Activated effector memory CD4-positive, alpha-beta T cell treated with Interleukin-2 at 50 U/mL for 16 hours (primary cell): ENCODE measurements around the gene REV3L.
"Not testable (repeated sequence)": the region's sequence is repeated elsewhere in the genome, so short reads cannot be mapped to it uniquely, and the experiment has no call there.

Experiments
- DNase-seq: peaks from one replicate; pipeline ENCODE4 v3.0.0-alpha.2; 2020

REV3L gene

DNA sequence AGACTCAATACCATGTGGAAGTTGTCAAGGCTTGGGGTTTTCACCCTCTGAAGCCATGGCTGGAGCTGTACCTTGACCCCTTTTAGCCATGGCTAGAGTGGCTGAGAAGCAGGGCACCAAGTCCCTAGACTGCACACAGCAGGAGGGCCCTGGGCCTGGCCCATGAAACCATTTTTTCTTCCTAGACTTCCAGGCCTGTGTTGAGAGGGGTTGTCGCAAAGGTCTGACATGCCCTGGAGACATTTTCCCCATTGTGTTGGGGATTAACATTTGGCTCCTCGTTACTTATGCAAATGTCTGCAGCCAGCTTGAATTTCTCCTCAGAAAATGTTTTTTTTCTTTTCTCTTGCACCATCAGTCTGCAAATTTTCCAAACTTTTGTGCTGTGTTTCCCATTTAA is 199.3 kb downstream of the REV3L start:
- no peak for DNase-seq

DNA sequence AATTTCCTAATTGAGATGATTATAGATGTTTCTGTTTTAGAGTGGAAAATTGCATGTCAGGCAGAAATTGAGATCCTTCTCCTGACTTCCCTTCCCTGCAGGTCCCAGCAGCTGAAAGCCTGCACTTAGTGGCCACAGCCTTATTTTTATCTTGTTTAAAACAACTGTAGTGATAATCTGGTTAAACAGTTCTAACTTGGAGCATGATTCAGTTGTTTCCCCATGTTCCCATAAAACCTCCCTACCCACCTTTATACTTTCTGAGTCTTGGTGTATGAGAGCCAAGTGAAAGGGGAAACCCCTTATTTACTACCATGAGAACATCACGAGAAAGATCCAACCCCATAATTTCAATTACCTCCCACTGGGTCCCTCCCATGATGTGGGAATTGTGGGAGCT is 200.5 kb downstream of the REV3L start:
- no peak for DNase-seq

DNA sequence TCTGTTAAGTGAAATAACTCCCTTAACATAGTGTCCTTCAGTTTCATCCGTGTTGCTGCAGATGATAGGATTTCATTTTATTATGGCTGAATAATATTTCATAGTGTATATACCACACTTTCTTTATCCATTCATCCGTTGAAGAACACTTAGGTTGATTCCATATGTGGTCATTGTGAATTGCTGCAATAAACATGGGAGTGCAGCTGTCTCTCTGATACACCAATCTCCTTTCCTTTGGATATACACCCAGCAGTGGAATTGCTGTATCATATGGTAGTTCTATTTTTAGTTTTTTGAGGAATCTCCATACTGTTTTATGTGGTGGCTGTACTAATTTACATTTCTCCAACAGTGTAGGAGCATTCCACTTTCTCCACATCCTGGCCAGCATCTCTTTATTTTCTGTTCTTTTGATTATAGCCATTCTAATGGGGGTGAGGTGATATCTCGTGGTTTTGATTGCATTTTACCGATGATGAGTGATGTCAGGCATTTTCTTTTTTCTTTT is 202.5 kb downstream of the REV3L start:
- DNase-seq, result no peak

DNA sequence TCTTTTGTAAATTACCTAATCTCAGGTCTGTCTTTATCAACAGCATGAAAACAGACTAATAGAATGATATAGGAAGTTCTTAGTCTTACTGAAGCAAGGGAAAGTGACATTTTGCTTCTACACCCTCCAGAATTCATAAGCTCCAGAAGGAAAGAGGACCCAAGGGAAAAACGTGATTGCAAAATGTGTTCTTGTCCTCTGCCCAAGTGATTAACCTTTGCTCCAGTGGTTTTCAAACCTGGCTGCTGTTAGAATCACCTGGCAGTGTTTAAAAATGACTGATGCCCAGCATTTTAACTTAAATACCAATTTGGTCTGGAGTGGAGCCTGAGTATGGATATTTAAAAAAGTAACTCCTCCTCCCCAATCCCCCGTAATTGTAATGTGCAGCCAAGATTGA is 204.3 kb downstream of the REV3L start:
- no peak for DNase-seq

DNA sequence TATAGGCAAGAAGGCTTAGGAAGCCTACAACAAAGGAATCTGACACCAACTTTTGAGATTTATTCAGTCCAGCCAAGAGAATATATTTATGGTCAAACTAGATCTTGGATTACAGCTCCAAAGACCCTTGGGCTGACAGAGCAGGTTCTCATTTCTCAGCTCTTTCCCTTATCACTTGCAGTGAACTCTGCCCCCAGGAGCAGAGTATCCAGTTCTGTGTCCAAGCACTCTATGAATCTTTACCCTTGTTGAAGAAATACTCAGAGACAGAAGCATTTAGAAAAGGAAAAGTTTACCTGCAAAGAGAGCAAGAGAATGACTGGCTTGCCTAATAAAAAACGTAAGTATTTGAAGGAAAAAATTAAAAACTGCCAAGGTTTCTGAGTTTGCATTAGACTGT is 205.2 kb downstream of the REV3L start:
- no peak for DNase-seq

DNA sequence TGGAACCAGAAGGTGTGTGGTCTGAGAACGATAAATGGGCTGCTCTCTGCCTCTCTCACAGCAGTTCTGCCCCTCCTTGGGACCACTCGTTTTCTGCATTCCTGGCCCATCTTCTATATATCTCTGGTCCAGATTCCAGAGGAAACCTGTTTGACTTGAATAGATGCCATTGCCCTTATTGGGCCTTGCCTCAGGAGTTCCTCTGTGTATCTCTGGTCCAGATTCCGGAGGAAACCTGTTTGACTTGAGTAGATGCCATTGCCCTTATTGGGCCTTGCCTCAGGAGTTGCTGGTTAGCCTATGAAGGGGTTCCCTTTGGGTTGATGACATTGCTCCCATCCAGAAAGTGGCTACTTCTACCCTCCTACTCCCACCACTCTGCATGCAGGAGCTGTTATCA is 206.3 kb downstream of the REV3L start:
- DNase-seq, result no peak

DNA sequence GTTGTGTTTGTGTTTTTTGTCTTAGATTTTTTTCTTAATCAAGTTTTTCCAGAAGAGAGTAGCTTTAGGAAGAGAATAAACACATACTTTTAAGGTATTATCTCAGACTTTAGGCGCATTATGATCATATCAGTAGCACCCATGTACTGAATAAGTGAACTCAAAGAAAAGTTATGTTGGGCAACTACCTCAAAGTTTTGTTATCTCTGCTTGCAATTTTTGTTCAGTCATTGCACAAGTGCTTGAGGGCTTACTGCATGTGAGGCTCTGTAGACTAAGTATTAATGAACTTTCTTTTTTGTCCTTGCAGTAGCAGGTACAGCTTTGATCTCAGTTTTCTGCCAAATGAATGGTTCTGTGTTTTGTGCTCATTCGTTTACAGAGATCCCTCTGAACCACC is 206.7 kb downstream of the REV3L start:
- no peak for DNase-seq

DNA sequence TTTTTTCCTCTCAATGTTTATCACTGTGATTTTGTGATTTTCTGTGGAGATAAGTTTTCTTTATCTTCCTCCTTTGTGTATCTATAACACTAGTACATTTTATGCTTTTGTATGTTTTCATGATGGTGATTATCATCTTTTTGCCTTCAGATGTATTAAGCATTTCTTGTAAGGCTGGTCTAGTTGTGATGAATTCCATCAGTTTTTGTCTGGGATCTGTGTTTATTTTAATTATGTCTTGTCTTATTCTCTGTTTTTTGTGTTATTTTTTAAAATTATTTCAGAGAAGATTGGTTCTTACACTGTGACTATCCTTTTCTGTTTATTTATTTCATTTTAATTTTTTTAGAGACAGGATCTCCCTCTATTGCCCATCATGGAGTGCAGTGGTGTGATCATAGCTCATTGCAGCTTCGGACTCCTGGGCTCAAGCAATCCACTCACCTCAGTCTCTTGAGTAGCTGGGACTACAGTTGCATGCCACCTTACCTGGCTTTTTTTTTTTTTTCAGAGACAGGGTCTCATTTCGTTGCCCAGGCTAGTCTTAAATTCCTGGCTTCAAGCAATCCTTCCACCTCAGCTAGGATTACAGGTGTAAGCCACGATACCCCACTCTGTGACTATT is 208.3 kb downstream of the REV3L start:
- DNase-seq, result no peak

DNA sequence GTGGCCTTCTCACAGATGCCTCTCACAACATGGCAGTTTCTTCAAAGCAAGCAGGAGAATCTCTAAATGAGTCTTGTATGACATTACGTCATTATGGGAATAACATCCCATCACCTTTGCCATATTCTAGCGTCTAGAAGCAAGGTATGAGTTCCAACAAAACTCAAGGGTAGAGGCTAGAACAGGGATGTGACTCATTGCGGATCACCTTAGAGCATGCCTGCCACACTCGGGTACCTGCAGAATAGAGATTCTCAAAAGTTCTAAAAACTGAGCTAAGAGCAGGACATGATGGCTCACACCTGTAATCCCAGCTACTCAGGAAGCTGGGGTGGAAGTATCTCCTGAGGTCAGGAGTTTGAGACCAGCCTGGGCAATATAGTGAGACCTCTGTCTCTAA is 212.9 kb downstream of the REV3L start:
- DNase-seq, result no peak

DNA sequence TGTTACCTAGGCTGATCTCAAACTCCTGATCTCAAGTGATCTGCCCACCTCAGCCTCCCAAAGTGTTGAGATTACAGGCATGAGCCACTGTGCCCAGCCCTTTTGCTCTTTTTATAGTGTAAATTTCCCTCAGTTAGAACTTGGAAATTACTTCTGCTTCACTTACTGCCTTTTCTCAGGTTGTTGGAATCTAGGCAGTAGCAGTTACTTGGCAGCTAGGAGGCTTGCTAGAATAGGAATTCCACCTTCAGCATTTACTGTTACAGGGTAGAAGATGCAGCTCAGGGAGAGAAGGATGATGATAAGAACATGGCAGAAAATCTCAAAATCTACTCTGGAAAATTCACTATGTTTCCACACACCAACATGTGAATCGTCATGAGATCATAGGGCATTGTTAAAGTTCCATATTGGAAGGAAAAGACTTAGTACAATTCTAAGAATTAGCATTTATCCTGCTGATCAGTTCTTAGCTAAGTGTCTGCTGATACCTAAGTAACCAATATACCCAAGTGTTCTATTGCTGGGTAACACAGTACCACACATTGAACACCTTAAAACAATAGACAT is 213.5 kb downstream of the REV3L start:
- DNase-seq, result no peak

DNA sequence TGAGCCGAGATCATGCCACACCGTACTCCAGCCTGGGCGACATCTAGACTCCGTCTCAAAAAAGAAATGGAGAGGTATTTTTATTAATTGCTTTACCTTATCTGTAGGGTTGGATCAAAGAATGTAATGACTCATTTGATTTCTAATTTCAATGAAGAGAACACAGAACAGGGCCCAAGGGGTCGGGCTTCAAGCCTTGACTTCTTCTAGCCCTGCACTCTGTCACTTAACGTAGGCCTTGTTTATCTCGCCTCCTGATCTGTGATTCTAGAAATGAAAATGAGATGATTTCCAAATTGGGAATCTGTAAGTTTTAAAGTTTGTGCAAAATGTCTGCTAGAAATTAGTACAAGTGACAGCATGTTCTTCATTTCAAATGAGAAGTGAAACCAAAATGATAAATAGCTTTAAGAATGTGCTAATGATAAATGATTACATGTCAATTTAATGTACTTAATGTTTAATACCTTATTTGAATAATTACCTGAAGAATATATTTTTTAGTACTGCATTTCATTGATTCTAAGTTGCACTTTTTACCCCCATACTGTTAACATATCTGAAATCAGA is 215.2 kb downstream of the REV3L start:
- DNase-seq, result no peak

DNA sequence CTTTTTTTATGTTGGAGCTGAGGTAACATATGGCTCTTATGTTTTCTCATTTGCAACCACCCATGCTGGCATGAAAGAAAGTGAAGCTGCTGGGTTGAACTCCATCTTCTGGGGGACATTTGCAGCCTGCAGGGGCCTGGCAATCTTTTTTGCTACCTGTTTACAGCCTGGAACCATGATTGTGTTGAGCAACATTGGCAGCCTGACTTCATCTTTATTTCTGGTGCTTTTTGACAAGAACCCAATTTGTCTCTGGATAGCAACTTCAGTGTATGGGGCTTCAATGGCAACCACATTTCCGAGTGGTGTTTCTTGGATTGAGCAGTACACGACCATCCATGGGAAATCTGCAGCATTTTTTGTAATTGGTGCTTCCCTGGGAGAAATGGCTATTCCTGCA is 216.7 kb downstream of the REV3L start:
- DNase-seq, result no peak

DNA sequence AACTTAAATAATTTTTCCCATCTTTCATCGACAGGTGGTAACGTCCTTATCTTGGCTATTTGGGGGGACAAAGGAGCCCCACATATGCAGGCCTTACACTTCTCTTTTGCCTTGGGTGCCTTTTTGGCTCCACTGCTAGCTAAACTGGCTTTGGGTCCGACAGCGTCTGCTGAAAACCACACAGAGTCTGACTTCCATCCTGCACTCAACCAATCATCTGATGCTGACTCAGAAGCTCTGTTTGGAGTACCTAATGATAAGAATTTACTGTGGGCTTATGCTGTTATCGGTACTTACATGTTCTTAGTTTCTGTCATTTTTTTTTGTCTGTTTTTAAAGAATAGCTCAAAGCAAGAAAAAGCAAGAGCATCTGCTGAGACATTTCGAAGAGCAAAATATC is 217.2 kb downstream of the REV3L start:
- DNase-seq, result no peak

DNA sequence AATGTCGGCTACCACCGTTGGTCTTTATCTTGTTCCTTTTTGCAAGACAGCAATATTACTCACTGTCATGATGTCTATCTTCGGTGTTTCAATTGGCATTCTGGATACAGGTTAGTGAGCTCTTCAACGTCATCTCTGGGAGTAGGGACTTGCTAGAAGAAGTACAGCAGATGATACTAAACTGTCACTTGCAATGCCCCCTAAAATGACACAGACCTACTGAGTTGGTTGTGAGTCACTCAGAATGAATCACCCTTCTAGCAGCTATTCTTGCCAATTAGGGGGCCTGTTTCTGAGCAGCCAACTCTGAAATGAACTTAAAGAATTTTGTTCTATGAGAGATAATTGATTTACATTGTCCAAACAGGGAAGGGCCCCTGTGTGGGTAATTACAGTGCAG is 219.2 kb downstream of the REV3L start:
- DNase-seq, result no peak

DNA sequence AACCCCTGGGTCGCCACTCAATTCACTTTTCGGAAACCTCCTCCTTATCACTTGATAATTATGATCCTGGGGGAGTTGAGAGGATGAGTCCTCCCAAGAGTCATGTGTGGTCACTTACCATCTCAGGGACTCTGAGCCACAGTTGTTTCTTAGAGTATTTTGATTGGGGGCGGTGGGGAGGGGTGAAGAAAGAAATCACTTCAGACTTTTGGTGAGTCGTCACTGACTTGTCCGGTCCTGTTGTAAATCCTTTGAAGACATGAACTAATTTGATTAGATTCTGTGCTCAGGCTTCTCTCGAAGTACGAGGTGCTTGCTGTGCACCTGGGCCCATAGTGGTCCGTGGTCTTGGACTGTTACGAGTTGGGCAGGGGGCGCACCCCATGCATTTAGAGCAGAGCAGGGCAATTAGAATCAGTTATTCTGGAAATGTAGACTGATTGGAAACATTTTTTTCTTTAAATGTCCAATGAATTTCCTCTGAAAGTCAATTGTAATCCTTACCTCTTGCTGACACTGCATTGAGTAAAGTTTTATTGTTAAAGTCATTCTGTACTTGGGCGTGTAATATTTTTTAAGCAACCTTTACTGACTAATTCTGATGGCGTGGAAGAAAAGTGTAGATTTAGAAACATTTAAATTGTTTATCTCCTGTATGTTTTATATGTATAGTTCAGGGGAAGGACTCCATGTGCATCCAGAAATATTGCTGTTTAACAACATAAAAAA is 222.3 kb downstream of the REV3L start:
- DNase-seq, result no peak

DNA sequence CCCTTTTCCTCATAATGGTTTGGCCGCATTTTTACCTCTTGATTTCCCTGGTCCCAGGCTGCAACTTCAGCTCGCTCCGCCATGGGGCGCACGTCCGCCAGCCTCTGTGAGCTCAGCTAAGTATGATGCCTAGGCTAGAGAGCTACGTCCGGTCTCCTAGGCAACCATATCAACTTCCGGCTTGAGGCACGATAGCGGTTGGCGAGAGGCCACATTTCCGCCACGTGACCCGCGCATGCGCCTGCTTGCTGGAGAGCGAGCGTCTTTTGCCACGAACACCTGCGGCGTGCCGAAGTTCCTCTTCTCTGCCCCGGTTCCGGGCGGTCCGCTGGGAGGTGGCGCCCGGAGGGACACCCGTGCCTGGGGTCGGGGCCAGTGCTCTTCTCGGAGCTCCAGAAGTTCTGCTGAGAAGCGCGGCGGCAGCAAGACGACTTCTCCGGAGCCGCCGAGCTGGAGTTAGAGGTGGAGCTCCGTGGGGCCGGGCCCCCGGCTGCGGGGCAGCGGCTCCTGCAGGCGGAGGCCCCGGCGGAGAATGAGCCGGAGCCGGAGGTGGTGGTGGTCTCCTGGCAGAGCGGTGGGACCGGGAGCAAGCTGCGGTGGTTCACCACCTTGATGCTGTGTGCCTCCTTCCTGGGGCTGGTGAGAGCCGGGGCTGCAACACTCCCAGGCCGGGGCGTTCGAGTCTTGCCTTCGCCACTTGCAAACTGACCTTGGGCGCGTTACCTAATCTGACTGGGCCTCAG is 223.8 kb downstream of the REV3L start:
- DNase-seq, result peak; percentile 98

DNA sequence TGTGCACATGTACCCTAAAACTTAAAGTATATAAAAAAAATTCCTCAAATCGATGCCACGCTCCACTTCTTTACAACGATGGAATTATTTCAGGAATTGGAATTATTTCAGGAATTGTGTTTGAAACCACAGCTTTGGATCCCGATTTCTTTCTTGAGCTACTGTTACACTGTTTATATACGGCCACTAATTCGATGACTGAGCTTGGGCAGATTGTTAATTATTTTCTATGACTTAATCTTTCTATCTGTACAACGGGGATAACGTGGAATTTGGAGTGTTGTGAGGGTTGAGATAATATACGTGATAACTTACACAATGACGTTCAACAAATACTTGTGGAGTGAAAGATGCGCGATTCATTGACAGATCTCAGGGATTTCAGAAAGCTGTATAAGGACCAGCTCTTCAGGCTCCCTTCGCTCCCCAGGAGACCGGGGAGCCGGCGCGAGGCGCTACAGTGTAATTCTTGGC is 224.4 kb downstream of the REV3L start:
- DNase-seq, result no peak

DNA sequence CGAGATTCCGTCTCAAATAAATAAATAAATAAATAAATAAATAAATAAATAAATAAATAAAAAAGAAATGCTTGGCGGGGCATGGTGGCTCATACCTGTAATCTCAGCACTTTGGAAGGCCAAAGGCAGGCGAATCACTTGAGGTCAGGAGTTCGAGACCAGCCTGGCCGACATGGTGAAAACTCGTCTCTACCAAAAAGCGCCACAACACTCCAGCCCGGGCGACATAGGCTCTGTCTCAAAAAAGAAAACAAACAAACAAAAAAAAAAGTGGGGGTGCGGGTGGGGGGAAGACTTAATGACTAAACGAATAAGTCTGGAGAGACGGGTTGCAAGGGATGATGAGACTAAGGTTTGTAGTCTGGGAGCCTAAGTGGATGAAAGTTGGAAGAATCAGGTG is 225.0 kb downstream of the REV3L start:
- DNase-seq, result no peak

DNA sequence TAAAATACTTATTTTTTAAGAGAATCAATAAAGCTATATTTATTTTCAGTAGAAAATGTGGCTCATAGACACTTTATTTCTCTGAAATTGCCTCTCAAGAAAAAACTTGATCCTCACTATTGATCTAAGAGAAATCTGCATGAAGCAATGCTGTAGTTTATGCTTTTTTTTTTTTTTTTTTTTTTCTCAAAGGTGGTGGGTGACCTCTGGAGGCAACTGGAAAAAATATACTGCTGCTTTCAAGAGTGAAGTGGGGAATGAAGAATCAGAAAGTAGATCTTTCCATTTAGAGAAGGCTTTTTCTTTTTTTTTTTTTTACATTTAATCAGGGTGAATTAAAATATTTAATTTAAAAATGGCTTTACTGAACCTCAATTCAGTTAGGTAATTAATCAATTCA is 226.4 kb downstream of the REV3L start:
- no peak for DNase-seq

DNA sequence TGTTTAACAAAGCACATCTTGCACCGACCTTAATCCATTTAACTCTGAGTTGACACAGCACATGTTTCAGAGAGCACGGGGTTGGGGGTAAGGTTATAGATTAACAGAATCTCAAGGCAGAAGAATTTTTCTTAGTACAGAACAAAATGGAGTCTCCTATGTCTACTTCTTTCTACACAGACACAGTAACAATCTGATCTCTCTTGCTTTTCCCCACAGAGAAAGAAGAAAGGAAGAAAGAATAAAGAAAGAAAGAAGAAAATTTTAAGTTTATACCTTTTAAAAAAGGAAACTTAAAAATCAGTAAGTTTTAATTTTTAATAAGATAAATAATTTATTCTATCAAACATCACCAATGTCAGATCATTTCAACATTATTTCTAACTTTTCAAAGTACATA is 227.2 kb downstream of the REV3L start:
- not testable (repeated sequence) for DNase-seq

DNA sequence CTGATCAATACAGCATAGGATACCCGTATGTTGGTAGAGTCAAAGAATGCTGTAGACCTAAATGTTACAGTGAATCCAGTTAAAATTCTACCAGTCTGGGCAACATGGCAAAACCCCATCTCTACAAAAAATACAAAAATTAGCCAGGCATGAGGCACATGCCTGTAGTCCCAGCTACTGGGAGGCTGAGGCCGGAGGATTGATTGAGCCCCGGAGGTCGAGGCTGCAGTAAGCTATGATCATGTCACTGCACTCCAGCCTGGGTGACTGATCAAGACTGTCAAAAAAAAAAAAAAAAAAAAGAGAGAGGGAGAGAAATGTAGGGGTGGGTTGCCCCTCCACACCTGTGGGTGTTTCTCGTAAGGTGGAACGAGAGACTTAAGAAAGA is 228.2 kb downstream of the REV3L start:
- no peak for DNase-seq

DNA sequence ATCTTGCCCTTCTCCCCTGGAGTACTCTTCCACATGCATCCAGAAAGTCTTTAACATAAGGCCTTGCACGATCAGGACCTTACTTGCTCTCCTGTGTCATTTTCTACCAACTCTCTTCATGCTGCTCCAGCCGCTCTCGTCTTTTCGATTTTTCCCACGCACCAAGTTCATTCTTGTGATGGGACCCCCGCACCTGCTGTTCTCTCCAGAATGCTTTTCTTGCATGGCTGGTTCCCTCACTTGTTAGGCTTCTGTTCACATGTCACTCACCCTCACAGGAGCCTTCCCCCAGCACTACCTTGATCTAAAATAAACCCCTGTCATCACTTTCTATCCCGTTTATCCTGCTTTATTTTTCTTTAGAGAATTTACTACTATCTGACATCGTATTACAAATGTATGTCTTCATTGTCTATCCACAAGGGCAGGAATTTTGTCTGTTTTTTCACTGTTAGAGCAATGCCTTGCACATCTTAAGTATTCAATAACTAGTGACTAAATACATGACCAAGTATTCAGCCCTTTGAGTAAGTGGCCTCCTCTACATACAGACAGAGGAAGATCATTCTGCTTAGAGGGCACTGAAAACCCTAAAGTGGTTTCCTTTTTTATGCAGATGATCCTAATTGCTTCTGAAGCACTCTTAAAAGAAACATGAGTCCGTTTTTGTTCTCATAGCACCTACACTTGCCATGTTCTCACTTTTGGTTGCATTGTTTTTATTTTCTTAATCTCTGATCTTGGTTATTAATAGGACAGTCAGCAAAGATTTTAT is 228.8 kb downstream of the REV3L start:
- no peak for DNase-seq
